Measurements from ENCODE around the gene ADGRL2.

Gene ADGRL2

DNA sequence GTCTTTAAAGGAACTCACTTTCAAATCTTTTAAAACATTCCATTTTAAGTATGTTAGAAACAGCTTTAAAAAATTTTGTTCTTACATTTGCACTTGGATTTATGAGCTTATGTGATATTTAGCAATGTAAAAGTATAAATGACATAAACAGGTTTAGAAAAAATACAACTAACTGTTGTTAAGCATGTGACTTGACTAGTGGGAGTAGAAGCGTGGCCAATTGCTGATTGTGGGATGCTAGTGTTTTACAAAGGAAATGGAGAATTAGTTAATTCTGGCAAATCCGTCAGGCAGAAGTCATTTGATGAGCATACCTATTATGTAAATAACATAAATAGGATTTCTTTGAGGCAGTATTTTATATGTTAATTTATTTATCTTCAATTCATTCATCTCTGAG, 175.8 kb downstream of the ADGRL2 start:
- H3K4me1 ChIP-seq (ENCODE audit: control insufficient read depth in 2 of 2, insufficient read depth in 1 of 2, low read depth in 1 of 2, low read length in 2 of 2): peaks cover 2 to 12% of the 10 kb centered on the region in 2 donors

GRCh38 chr1:81978945-81979344, 178.2 kb downstream of the ADGRL2 start:
- H2AFZ ChIP-seq (ENCODE audit: low read length): no peak overlapping the region
- H3K9me3 ChIP-seq (replicated peaks in 1 of 2; ENCODE audit: control insufficient read depth in 2 of 2, insufficient read depth in 1 of 2, low read depth in 1 of 2, low read length in 2 of 2): peaks cover 0 to 13% of the 10 kb centered on the region in 2 donors
- no peak overlapping the region for H2BK12ac ChIP-seq (ENCODE audit: low read length)
- no peaks in the 10 kb centered on the region for H3K79me1 ChIP-seq (ENCODE audit: low read depth, low read length)
- H3K36me3 ChIP-seq (replicated peaks in 1 of 2; ENCODE audit: control insufficient read depth in 2 of 2, insufficient read depth in 2 of 2, low read length in 2 of 2): peaks cover 2 to 98% of the 10 kb centered on the region in 2 donors
- H3K4me2 ChIP-seq (ENCODE audit: insufficient read depth, low read length, poor library complexity, severe bottlenecking): no peak overlapping the region
- H2BK5ac ChIP-seq (ENCODE audit: low read length): no peak overlapping the region
- H4K91ac ChIP-seq (ENCODE audit: low read depth, low read length, poor library complexity): no peak overlapping the region
- no peak overlapping the region for H3K4ac ChIP-seq (ENCODE audit: low read length)
- H3K27me3 ChIP-seq (ENCODE audit: control insufficient read depth in 3 of 3, insufficient read depth in 3 of 3, low read depth in 1 of 3, low read length in 3 of 3): no peaks in the 10 kb centered on the region
- H4K8ac ChIP-seq (ENCODE audit: low read depth, low read length): no peak overlapping the region
- no peak overlapping the region for H3K23ac ChIP-seq (ENCODE audit: low read depth, low read length, poor library complexity)
- no peak overlapping the region for H3K18ac ChIP-seq (ENCODE audit: low read length)
- peaks cover 2 to 12% of the 10 kb centered on the region in 2 donors for H3K4me1 ChIP-seq (ENCODE audit: control insufficient read depth in 2 of 2, insufficient read depth in 1 of 2, low read depth in 1 of 2, low read length in 2 of 2)
- H2AK5ac ChIP-seq (ENCODE audit: low read depth, low read length): no peak overlapping the region
- peak; percentile 55 for DNase-seq (ENCODE audit: low spot score)
- no peak overlapping the region for H3K14ac ChIP-seq (ENCODE audit: low read length)
- H3K27ac ChIP-seq (replicated peaks; ENCODE audit: low read length): no peak overlapping the region
- no peak overlapping the region for H2BK120ac ChIP-seq (ENCODE audit: low read depth, low read length)
- H2BK15ac ChIP-seq (ENCODE audit: low read length): no peak overlapping the region
- H3K4me3 ChIP-seq (ENCODE audit: low read length in 2 of 2): no peak overlapping the region
- H3K9ac ChIP-seq (ENCODE audit: low read depth, low read length, poor library complexity): no peak overlapping the region

More for the DNA sequence above, 175.8 kb downstream of the ADGRL2 start:
- H2BK5ac ChIP-seq (ENCODE audit: low read length): no peak overlapping the region
- H3K4me2 ChIP-seq (ENCODE audit: insufficient read depth, low read length, poor library complexity, severe bottlenecking): no peak overlapping the region
- no CpG with 5 or more reads among the region's 2 CpGs for WGBS, 2 donors (ENCODE audit: extremely low coverage in 2 of 2, insufficient read length in 2 of 2, insufficient replicate concordance in 1 of 2)
- no peak overlapping the region for H2BK120ac ChIP-seq (ENCODE audit: low read depth, low read length)
- no peaks in the 10 kb centered on the region for H3K79me1 ChIP-seq (ENCODE audit: low read depth, low read length)
- H3K4me3 ChIP-seq (ENCODE audit: low read length in 2 of 2): no peak overlapping the region
- peaks cover 0 to 4% of the 10 kb centered on the region in 2 donors for H3K9me3 ChIP-seq (replicated peaks in 1 of 2; ENCODE audit: control insufficient read depth in 2 of 2, insufficient read depth in 1 of 2, low read depth in 1 of 2, low read length in 2 of 2)
- H2AFZ ChIP-seq (ENCODE audit: low read length): no peak overlapping the region
- H3K14ac ChIP-seq (ENCODE audit: low read length): no peak overlapping the region
- no peak overlapping the region for H3K9ac ChIP-seq (ENCODE audit: low read depth, low read length, poor library complexity)
- no peak overlapping the region for H4K91ac ChIP-seq (ENCODE audit: low read depth, low read length, poor library complexity)
- H3K18ac ChIP-seq (ENCODE audit: low read length): no peak overlapping the region
- H2BK15ac ChIP-seq (ENCODE audit: low read length): no peak overlapping the region
- H4K8ac ChIP-seq (ENCODE audit: low read depth, low read length): no peak overlapping the region
- no peak overlapping the region for H3K27ac ChIP-seq (replicated peaks; ENCODE audit: low read length)
- H3K23ac ChIP-seq (ENCODE audit: low read depth, low read length, poor library complexity): no peak overlapping the region
- no peak overlapping the region for H2AK5ac ChIP-seq (ENCODE audit: low read depth, low read length)
- peaks cover 0 to 98% of the 10 kb centered on the region in 2 donors for H3K36me3 ChIP-seq (replicated peaks in 1 of 2; ENCODE audit: control insufficient read depth in 2 of 2, insufficient read depth in 2 of 2, low read length in 2 of 2)
- no peak for DNase-seq (ENCODE audit: low spot score)
- no peak overlapping the region for H2BK12ac ChIP-seq (ENCODE audit: low read length)
- H3K4ac ChIP-seq (ENCODE audit: low read length): no peak overlapping the region
- no peaks in the 10 kb centered on the region for H3K27me3 ChIP-seq (ENCODE audit: control insufficient read depth in 3 of 3, insufficient read depth in 3 of 3, low read depth in 1 of 3, low read length in 3 of 3)

GRCh38 chr1:81982523-81982922, 181.8 kb downstream of the ADGRL2 start:
- Histone ChIP-seq H2BK120ac (ENCODE audit: low read depth, low read length) (no peak overlapping the region), H4K91ac (ENCODE audit: low read depth, low read length, poor library complexity) (no peak overlapping the region), H3K27ac (replicated peaks; ENCODE audit: low read length) (no peak overlapping the region), H4K8ac (ENCODE audit: low read depth, low read length) (no peak overlapping the region), H2BK12ac (ENCODE audit: low read length) (no peak overlapping the region), H3K27me3 (ENCODE audit: control insufficient read depth in 3 of 3, insufficient read depth in 3 of 3, low read depth in 1 of 3, low read length in 3 of 3) (no peaks in the 10 kb centered on the region), H2BK5ac (ENCODE audit: low read length) (no peak overlapping the region), H2AFZ (ENCODE audit: low read length) (no peak overlapping the region), H3K36me3 (replicated peaks in 1 of 2; ENCODE audit: control insufficient read depth in 2 of 2, insufficient read depth in 2 of 2, low read length in 2 of 2) (peaks cover 4 to 98% of the 10 kb centered on the region in 2 donors), H3K4ac (ENCODE audit: low read length) (no peak overlapping the region), H2BK15ac (ENCODE audit: low read length) (no peak overlapping the region), H3K23ac (ENCODE audit: low read depth, low read length, poor library complexity) (no peak overlapping the region), H3K4me1 (ENCODE audit: control insufficient read depth in 2 of 2, insufficient read depth in 1 of 2, low read depth in 1 of 2, low read length in 2 of 2) (peaks cover 0 to 12% of the 10 kb centered on the region in 2 donors), H2AK5ac (ENCODE audit: low read depth, low read length) (no peak overlapping the region), H3K4me3 (ENCODE audit: low read length in 2 of 2) (no peak overlapping the region), H3K79me1 (ENCODE audit: low read depth, low read length) (no peaks in the 10 kb centered on the region), H3K9me3 (replicated peaks in 1 of 2; ENCODE audit: control insufficient read depth in 2 of 2, insufficient read depth in 1 of 2, low read depth in 1 of 2, low read length in 2 of 2) (peaks cover 0 to 13% of the 10 kb centered on the region in 2 donors), H3K18ac (ENCODE audit: low read length) (no peak overlapping the region), H3K4me2 (ENCODE audit: insufficient read depth, low read length, poor library complexity, severe bottlenecking) (no peak overlapping the region), H3K9ac (ENCODE audit: low read depth, low read length, poor library complexity) (no peak overlapping the region), H3K14ac (ENCODE audit: low read length) (no peak overlapping the region)
- no CpG with 5 or more reads among the region's 2 CpGs for WGBS, 2 donors (ENCODE audit: extremely low coverage in 2 of 2, insufficient read length in 2 of 2, insufficient replicate concordance in 1 of 2)
- DNase-seq (ENCODE audit: low spot score): no peak

GRCh38 chr1:81989524-81989923, 188.8 kb downstream of the ADGRL2 start:
- H3K9me3 ChIP-seq (replicated peaks in 1 of 2; ENCODE audit: control insufficient read depth in 2 of 2, insufficient read depth in 1 of 2, low read depth in 1 of 2, low read length in 2 of 2): no peaks in the 10 kb centered on the region
- no peak overlapping the region for H3K9ac ChIP-seq (ENCODE audit: low read depth, low read length, poor library complexity)
- no peak overlapping the region for H2BK12ac ChIP-seq (ENCODE audit: low read length)
- H4K91ac ChIP-seq (ENCODE audit: low read depth, low read length, poor library complexity): no peak overlapping the region
- H3K36me3 ChIP-seq (replicated peaks in 1 of 2; ENCODE audit: control insufficient read depth in 2 of 2, insufficient read depth in 2 of 2, low read length in 2 of 2): peaks cover 11 to 99% of the 10 kb centered on the region in 2 donors
- H3K4me2 ChIP-seq (ENCODE audit: insufficient read depth, low read length, poor library complexity, severe bottlenecking): no peak overlapping the region
- no peak overlapping the region for H3K18ac ChIP-seq (ENCODE audit: low read length)
- no peak overlapping the region for H3K27ac ChIP-seq (replicated peaks; ENCODE audit: low read length)
- H3K27me3 ChIP-seq (ENCODE audit: control insufficient read depth in 3 of 3, insufficient read depth in 3 of 3, low read depth in 1 of 3, low read length in 3 of 3): no peaks in the 10 kb centered on the region
- H3K4me1 ChIP-seq (ENCODE audit: control insufficient read depth in 2 of 2, insufficient read depth in 1 of 2, low read depth in 1 of 2, low read length in 2 of 2): no peaks in the 10 kb centered on the region
- H2AK5ac ChIP-seq (ENCODE audit: low read depth, low read length): no peak overlapping the region
- H4K8ac ChIP-seq (ENCODE audit: low read depth, low read length): no peak overlapping the region
- no peak overlapping the region for H3K14ac ChIP-seq (ENCODE audit: low read length)
- no peak overlapping the region for H2BK15ac ChIP-seq (ENCODE audit: low read length)
- WGBS, 2 donors (ENCODE audit: extremely low coverage in 2 of 2, insufficient read length in 2 of 2, insufficient replicate concordance in 1 of 2): no CpG with 5 or more reads among the region's 1 CpG
- H3K23ac ChIP-seq (ENCODE audit: low read depth, low read length, poor library complexity): no peak overlapping the region
- no peak overlapping the region for H2BK5ac ChIP-seq (ENCODE audit: low read length)
- no peak overlapping the region for H2AFZ ChIP-seq (ENCODE audit: low read length)
- no peak overlapping the region for H3K4ac ChIP-seq (ENCODE audit: low read length)
- no peak overlapping the region for H2BK120ac ChIP-seq (ENCODE audit: low read depth, low read length)
- H3K79me1 ChIP-seq (ENCODE audit: low read depth, low read length): no peaks in the 10 kb centered on the region
- no peak overlapping the region for H3K4me3 ChIP-seq (ENCODE audit: low read length in 2 of 2)
- no peak for DNase-seq (ENCODE audit: low spot score)

Data from neuronal stem cell (in vitro differentiated cells).